Measurements from ENCODE around the gene SULF2.

SULF2 gene

DNA sequence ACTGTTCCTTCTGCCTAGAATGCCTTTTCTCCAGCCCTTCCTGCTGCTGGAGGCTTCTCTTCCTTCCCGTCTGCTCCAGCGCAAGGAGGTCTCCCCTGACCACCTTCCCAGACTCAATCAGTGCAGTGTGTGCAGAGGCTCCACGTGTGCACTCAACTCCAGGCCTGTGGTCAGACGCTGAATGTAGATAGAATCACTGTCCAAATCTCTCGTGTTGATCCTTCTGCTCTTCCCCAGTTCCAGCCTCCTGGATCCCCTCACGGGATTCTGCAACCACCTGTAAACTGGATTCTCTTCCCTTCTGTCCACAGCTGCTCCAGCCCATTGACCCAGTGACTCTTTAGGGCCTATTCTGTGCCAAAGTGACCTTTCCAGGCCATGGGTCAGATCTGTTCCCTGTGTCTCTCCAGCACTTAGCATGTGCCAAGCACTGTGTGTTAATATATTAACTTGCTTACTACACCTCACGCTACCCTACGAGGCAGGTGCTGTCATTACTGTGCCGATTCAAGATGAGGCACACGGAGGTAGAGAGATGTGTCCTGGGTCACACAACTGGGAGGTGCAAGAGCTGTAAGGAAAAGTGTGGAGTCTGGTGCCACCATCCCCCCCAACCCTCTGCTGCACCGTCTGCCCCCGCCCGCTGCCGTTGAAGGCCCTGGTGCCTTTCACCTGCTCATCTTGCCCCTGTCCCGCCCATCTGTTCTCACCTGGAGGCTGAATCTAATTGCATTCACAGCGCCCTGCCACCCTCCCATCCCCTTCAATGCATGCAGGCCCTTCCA is 112.2 kb downstream of the SULF2 start:
- TF ChIP-seq, protein P1, sequence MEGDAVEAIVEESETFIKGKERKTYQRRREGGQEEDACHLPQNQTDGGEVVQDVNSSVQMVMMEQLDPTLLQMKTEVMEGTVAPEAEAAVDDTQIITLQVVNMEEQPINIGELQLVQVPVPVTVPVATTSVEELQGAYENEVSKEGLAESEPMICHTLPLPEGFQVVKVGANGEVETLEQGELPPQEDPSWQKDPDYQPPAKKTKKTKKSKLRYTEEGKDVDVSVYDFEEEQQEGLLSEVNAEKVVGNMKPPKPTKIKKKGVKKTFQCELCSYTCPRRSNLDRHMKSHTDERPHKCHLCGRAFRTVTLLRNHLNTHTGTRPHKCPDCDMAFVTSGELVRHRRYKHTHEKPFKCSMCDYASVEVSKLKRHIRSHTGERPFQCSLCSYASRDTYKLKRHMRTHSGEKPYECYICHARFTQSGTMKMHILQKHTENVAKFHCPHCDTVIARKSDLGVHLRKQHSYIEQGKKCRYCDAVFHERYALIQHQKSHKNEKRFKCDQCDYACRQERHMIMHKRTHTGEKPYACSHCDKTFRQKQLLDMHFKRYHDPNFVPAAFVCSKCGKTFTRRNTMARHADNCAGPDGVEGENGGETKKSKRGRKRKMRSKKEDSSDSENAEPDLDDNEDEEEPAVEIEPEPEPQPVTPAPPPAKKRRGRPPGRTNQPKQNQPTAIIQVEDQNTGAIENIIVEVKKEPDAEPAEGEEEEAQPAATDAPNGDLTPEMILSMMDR (IDR thresholded peaks at IDR 0.05): no peak
- H3K9ac ChIP-seq: no peak overlapping the region
- no peak overlapping the region for H3K27ac ChIP-seq
- no peaks in the 10 kb centered on the region for H3K9me3 ChIP-seq (ENCODE audit: control insufficient read depth, low read length)
- no peaks in the 10 kb centered on the region for H3K79me2 ChIP-seq
- no peak overlapping the region for H3K4me2 ChIP-seq (ENCODE audit: low read length)
- H2AFZ ChIP-seq: no peak overlapping the region
- no peaks in the 10 kb centered on the region for H3K27me3 ChIP-seq (ENCODE audit: control insufficient read depth, insufficient read depth, low read length)
- H3K4me3 ChIP-seq (ENCODE audit: low read depth, low read length): no peak overlapping the region
- no peaks in the 10 kb centered on the region for H3K4me1 ChIP-seq
- H3K36me3 ChIP-seq (ENCODE audit: control insufficient read depth, insufficient read depth, low read length): no peaks in the 10 kb centered on the region

DNA sequence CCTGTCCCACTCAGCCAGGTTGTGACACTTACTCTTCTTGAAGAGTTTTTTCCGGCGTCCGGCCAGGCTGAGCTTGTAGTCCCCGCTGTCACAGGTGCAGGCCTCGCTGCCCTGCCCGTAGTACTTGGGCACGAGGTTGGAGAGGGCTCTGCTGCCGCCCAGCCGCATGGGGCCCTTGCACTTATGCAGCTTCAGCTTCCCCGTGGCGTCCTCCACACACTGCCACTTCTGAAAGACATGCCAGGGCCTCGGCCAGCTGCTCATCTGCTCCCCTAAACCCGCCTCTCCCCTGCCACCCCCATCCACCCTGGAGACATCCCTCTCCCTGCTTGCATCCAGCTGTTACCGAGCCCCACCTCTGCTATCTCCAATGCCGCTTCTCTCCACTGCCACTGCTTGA is 113.1 kb downstream of the SULF2 start:
- Histone ChIP-seq H3K27me3 (ENCODE audit: control insufficient read depth, insufficient read depth, low read length) (no peaks in the 10 kb centered on the region), H3K9ac (no peak overlapping the region), H3K4me3 (ENCODE audit: low read depth, low read length) (no peak overlapping the region), H3K79me2 (no peaks in the 10 kb centered on the region), H3K4me1 (no peaks in the 10 kb centered on the region), H3K27ac (no peak overlapping the region), H2AFZ (no peak overlapping the region), H3K36me3 (ENCODE audit: control insufficient read depth, insufficient read depth, low read length) (no peaks in the 10 kb centered on the region), H3K9me3 (ENCODE audit: control insufficient read depth, low read length) (no peaks in the 10 kb centered on the region), H3K4me2 (ENCODE audit: low read length) (no peak overlapping the region)
- TF ChIP-seq, protein P1 (IDR thresholded peaks at IDR 0.05): no peak

DNA sequence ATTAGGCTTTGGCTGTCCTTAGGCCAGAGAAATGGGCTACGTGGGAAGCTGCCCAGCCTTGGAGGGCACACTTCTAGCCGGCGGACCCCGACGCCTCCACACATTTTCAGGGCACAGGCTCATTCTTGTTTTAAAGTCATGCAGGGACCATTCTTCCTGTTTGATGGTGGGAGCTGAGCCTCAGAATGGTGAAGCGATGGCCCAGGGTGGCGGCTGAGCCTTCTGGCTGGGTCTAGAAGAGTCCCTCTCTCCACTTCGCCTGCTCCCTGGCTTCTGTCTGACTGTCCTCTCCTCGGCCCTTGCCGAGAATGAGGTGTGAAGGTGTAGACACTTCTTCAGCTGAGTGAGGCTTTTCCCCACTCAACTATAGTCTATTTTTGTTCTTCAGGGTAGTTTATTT is 114.4 kb downstream of the SULF2 start:
- no peaks in the 10 kb centered on the region for H3K79me2 ChIP-seq
- H3K27me3 ChIP-seq (ENCODE audit: control insufficient read depth, insufficient read depth, low read length): no peaks in the 10 kb centered on the region
- no peak overlapping the region for H3K4me3 ChIP-seq (ENCODE audit: low read depth, low read length)
- no peaks in the 10 kb centered on the region for H3K9me3 ChIP-seq (ENCODE audit: control insufficient read depth, low read length)
- H3K36me3 ChIP-seq (ENCODE audit: control insufficient read depth, insufficient read depth, low read length): no peaks in the 10 kb centered on the region
- H3K4me2 ChIP-seq (ENCODE audit: low read length): no peak overlapping the region
- H2AFZ ChIP-seq: no peak overlapping the region
- H3K27ac ChIP-seq: no peak overlapping the region
- no peak overlapping the region for H3K9ac ChIP-seq
- H3K4me1 ChIP-seq: no peaks in the 10 kb centered on the region
- TF ChIP-seq, protein P1 (IDR thresholded peaks at IDR 0.05): no peak

GRCh38 chr20:47669927-47670890 is 115.1 kb downstream of the SULF2 start:
- TF ChIP-seq, protein P1 (IDR thresholded peaks at IDR 0.05): no peak

More at GRCh38 chr20:47669927-47670890, 115.1 kb downstream of the SULF2 start:
- H3K36me3 ChIP-seq (ENCODE audit: control insufficient read depth, insufficient read depth, low read length): no peaks in the 10 kb centered on the region
- H3K79me2 ChIP-seq: no peaks in the 10 kb centered on the region
- H2AFZ ChIP-seq: no peak overlapping the region
- no peak overlapping the region for H3K4me3 ChIP-seq (ENCODE audit: low read depth, low read length)
- H3K4me2 ChIP-seq (ENCODE audit: low read length): no peak overlapping the region
- H3K9me3 ChIP-seq (ENCODE audit: control insufficient read depth, low read length): no peaks in the 10 kb centered on the region
- H3K4me1 ChIP-seq: no peaks in the 10 kb centered on the region
- no peak overlapping the region for H3K9ac ChIP-seq
- no peaks in the 10 kb centered on the region for H3K27me3 ChIP-seq (ENCODE audit: control insufficient read depth, insufficient read depth, low read length)
- H3K27ac ChIP-seq: no peak overlapping the region

Measured in parathyroid adenoma (tissue), 2 donors.